Hematopoietic multipotent progenitor cell treated with erythropoietin and hydrocortisone succinate and interleukin-3 and kit ligand, for 6 days (in vitro differentiated cells): ENCODE data around the gene CNNM4.
"Not testable (repeated sequence)": the region's sequence is repeated elsewhere in the genome, so short reads cannot be mapped to it uniquely, and the experiment has no call there.

Experiments
- DNase-seq: peaks from one replicate; pipeline ENCODE4 v3.0.0-alpha.2; 2015

CNNM4 gene

GRCh38 chr2:96796497-96796896, 35.8 kb downstream of the CNNM4 start:
- not testable (repeated sequence) for DNase-seq

DNA sequence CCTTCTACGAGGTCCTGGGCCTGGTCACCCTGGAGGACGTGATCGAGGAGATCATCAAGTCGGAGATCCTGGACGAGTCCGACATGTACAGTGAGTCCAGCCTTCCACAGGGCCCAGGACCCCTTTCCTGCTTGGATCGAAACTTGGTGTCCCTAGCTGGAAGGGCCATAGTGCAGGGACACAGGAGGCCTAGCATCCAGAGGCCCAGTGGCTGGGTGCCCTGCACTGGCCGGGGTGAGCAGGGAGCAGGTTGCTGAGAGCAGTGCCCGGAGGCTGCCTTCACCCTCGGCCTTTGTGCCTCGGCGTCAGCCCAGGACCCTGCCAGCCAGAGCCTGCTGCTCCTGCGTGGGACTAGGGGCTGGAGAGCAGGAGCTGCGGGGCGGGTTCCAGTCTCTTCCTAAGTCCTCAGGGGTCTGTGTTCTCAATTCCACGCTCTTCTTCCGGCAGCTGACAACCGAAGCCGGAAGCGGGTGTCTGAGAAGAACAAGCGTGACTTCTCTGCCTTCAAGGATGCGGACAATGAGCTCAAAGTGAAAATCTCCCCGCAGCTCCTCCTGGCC, 36.4 kb downstream of the CNNM4 start:
- no peak for DNase-seq

DNA sequence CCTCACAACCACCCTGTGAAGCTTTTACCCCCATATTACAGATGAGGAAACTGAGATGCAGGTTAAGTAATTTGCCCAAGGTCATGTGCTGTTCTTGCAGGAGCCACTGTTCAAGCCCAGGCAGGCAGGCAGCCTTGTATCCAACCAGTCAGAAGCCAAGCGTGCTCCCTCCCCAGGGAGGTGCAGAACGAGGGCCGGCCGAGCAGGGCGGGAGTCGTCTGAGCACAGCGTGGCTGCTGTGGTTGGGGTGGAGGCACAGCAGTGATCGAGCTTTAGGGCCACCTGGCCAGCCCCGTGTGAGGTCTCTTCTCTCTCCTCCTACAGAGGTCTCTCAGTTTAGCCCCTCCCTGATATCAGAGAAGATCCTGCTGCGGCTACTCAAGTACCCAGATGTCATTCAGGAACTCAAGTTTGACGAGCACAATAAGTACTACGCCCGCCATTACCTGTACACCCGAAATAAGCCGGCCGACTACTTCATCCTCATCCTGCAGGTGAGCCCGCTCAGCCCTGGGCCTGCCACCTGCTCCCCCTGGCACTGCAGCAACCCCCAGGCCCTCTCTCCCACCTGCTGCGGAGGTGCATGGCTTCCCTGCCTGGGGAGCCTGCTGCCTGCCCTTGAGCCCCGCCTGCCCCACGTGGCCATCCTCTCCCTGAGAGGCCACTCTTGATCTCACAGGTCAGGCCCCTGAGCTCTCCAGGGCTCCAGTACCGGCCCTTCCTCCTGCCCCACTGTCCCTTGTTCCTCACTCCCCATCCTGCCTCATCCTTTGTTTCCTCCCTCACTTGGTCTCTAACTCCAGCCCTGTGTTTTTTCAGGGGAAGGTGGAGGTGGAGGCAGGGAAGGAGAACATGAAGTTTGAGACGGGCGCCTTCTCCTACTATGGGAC, 38.3 kb downstream of the CNNM4 start:
- DNase-seq, result no peak

- no peak for DNase-seq
Observed at GRCh38 chr2:96799623-96799935, 38.9 kb downstream of the CNNM4 start.

DNA sequence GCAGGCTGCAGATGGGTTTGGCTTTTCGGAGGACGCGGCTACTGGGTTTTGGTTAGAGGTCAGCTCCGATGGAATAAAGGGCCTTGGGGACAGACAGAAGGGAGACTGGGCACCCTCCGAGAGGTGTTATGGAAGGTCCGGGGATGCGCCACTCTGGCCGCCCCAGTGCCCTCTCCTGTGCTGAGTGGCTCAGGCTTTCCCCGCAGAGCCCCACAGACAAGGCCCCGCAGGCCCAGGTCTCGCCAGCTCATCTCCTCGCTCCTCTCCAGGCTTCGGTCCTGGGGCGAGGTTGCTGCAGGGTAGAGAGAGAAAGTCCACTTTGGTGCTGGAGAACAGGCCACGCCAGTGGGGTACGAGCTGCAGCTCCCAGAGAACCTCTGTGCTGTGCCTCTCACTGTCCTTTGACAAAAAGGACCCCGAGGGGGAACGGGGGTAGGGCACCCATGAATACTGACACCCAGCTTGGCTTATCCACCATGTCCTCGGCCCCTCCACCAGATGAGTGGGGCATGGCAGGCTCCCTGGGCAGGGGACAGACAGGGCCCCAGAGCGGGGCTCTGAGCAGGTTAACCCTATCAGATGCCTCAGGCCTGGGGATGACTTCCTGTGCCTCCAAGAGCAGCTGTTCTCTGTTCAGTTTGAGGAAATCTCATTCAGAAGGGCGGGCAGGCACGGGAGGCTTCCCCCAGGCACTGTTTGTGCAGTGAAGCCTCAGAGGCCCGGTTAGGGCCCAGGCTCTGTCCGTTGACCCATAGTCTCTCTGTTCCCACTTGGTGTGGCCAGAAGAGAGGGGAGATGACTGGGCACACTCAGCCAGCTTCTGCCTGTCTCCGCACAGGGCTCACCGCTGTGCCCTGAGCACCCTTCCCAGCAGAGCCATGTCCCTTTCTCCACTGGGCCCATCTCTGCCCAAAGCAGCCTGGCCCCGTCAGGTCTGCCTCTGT, 39.6 kb downstream of the CNNM4 start:
- DNase-seq, result no peak

DNA sequence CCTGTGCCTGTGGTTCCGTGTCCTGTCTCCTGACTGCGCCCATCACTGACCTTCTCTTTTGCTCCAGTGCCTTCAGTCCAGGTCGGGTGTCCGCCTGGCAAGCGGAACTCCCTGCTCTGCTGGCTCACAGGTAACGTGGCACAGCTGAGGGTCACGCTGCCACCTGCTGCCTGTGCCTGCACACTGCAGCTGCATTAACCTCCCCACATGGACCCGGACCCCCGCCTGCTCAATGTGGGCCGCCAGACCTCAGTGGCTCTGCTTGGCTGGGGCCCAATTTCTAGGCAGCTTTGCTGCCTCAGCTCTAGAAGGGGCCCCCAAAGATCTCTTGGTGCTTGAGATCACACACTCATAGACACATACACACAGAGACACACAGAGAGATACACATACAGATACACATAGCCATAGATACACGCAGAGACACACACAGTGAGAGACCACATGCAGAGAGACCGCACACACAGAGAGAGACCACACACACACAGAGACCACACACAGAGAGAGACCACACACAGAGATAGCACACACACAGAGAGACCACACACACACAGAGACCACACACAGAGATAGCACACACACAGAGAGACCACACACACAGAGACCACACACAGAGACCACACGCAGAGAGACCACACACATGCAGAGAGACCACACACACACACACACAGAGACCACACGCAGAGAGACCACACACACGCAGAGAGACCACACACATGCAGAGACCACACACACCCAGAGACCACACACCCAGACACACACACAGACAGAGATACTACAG, 40.5 kb downstream of the CNNM4 start:
- DNase-seq, result peak; percentile 82

DNA sequence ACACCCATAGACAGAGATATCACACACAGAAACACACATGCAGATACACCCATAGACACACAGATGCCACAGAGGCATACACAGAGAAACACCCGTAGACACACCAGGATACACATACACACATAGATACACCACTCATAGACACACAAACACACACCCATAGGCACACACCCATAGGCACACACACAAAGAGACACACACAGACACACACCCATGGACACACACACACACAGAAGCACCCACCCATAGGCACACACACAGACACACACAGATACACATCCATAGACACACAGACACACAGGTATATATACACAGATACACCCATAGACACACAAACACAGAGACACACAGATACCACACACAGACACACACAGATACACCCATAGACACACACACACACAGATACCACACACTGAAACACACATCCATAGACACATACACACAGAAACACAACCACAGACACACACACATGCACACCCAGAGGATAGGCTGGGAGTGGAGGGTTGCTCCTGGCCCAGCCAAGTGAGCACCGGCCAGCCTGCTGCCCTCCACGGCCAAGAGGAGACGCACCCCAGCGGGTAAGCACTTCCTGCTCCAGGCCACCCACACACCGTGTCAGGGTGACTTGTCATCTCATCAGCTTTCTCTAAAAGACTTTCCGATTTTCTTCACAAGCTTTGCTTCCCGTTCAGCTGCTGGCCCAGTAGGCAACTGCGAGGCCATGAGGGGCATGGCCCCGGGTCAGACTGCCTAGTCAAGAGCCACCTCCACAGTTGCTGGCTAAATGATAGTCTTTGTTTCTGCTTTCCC, 41.3 kb downstream of the CNNM4 start:
- DNase-seq, result no peak

GRCh38 chr2:96802721-96803120, 42.0 kb downstream of the CNNM4 start:
- DNase-seq, result no peak

DNA sequence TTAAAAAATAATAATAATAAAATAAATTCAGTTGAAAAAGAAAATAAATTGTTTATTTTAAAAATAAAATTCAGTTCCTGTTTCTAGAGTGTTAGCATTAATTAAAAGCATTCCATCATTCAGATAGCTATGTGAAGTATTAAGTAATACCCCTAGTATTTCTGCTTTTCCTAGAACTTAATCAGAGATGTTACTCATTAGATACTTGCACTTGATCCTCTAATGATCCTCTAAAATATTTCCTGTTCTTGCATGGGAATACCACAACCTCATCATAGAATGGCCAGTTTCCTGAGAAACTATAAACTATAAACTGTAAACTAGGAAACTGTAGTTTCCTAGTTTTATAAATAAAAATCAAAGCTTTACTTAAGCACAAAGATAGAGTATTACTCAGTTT, 44.3 kb downstream of the CNNM4 start:
- DNase-seq, result no peak

DNA sequence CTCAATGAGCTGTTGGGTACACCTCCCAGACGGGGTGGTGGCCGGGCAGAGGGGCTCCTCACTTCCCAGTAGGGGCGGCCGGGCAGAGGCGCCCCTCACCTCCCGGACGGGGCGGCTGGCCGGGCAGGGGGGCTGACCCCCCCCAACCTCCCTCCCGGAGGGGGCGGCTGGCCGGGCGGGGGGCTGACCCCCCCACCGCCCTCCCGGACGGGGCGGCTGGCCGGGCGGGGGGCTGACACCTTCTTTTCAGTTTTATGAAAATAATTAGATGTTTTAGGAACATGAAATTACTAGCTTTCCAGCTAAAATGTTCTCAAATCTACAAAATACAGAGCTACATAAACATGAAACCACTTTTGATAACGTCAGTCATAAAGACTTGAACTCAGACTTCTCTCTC, 45.2 kb downstream of the CNNM4 start:
- DNase-seq, result not testable (repeated sequence)

DNA sequence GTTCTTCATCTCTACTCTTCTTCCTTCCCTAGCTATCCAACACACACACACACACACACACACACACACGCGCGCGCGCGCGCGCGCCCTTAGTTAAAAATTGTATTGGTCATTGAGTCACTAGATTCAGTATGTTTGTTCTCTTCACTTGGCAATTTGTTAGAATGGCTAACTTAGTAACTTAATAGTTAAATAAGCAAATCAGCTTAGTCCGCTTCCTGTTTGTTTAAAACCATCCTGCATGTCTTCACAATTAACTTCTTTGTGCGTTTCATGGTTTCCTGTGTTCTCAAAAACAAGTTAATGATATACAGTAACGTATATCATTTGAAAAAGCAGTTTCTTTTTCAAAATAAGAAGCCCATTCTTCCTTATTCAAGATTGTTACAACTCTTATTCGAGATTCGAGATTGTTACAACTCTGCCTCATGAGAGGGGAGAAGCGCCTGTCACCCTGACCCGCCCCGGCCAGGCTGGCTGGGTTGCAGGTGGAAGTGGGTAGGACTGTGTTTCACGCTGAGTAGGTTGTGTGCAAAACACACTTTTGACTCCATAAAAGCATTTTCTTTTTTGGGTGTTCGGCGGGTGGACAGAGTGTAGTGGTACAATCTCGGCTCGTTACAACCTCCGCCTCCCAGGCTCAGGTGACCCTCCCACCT, 45.9 kb downstream of the CNNM4 start:
- no peak for DNase-seq

- no peak for DNase-seq
Observed at GRCh38 chr2:96807127-96807471, 46.4 kb downstream of the CNNM4 start.

DNA sequence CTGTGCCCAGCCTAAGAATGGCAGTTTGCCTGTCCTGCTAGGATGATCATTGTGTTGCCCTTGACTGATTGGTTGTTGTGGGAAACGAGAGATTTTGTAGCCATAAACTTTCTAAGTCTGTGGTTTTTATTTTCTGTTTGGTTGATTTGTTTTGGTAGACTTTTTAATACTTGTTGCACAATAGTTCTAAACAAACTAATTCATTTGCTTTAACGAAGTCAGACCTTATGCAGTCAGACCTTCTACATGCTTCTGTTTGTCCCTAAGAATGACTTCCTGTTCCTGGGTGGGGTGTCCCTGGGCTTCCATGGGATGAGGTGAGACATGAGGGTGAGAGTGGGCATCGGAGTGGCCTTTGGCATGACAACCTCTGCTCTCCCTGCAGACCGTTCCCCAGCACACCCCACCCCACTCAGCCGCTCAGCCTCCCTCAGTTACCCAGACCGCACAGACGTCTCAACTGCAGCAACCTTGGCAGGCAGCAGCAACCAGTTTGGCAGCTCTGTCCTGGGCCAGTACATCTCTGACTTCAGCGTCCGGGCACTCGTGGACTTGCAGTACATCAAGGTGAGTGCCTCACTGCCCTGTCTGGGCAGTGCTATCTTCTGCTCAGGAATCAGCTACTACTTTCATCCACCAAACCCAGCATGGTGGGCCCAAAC, 47.6 kb downstream of the CNNM4 start:
- no peak for DNase-seq

DNA sequence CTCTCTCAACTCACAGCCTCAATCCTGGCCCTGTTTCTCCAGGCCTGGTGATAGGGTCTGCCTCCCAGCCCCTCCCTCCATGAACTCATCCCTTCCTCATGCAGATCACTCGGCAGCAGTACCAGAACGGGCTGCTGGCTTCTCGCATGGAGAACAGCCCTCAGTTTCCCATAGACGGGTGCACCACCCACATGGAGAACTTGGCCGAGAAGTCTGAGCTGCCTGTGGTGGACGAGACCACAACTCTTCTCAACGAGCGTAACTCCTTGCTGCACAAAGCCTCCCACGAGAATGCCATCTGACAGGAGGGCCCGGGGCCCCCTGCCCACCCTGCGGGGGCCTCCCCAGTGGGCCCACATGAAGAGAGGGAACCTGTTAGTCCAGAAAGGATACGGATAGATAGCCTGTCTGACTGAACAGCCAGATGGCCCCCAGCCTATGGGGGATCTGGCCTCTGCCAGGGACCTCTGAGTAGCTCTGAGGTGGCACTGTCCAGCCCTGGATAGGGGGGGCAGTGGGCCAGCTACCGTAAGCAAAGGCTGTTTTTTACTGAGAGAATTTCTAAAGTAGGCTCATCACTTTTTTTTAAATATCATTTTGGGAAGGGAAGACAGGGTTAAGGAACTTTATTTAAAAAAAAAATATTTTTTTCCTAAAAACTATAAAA, 48.6 kb downstream of the CNNM4 start:
- DNase-seq, result no peak

DNA sequence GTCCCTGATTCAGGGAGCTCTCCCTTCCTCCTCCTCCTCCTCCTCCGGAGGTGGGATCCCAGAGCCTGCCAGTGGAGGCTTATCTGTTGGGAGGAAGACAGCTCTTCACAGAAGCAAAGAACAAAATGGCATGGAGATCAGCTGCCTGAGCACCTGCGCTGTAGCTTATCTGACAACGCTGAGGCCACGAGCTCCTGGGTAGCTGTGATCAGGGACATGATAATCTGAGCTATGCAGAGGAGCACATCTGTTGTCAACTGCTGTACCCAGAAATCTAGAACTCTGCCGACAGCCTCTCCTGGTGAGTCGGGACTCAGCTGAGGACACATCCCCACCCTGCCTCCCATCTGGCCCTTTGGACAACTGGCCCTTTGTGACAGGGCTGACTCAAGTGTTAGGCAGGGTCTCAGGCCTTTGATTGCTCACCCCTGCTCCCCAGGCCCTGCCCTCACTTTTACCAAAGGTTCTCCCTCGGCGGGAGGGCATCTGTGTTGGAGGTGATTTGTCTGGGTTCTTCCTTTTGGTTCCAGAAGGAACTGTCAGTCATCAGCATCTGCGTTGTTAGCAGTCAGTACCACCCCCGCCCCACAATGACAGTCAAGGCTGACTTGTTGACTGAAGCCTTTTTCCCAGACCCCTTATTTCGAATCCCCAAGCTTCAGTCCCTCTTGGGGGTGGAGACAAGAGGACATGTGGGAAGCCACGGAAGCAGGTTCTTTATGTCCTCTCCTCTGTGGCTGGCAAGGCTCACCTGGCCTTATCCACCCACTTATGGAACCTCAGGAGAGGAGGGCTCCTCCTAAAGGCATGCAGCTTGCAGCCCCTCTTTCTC, 49.5 kb downstream of the CNNM4 start:
- DNase-seq, result peak; percentile 49

- DNase-seq, result no peak
Observed at GRCh38 chr2:96810783-96811192, 50.1 kb downstream of the CNNM4 start.

- no peak for DNase-seq
Observed at GRCh38 chr2:96811917-96812316, 51.2 kb downstream of the CNNM4 start.

DNA sequence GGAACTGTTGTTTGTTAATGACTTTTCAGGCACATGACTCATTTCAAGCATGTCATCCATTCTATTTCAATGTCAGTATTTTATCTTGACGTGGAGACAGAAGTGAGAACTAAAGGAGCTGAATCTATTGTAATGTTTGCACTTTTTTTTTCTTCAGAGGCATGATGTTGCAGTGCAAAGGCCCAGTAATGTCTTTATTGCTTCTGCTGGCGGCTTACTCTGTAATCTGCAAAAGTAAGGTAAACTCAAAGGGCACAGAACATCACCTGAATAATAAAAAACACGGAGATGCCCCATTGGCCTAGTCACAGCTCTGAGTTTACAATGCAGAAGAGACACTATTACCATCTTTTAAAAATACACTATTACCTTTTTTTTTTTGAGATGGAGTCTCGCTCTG, 53.0 kb downstream of the CNNM4 start:
- no peak for DNase-seq
